ENCODE data around the gene PCNX1. TPM values are rescaled to one million over a fixed set of nuclear protein-coding genes. Genes with fewer than 3 reads are reported as not detected.

PCNX1 gene
- total and polyA plus RNA-seq, 2 of the 4 experiments (the other 2 are of a cell fraction) = 15.0 to 43.7 TPM

GRCh38 chr14:70886421-70887206, 20.6 kb upstream of the PCNX1 start:
- in situ Hi-C loops (cut with MboI; ENCODE audit: low sequenced_read_pairs) = no loop called here
- CTCF ChIA-PET = no interaction called here
- no peak for ATAC-seq (ENCODE audit: low read depth)

More at GRCh38 chr14:70886421-70887206, 20.6 kb upstream of the PCNX1 start:
- TF ChIP-seq POLR2A (IDR thresholded peaks at IDR 0.05; ENCODE audit: low read depth, low read length) (no peak), ELK1 (IDR thresholded peaks at IDR 0.05; ENCODE audit: borderline replicate concordance, low read depth, low read length) (no peak)
- Histone ChIP-seq H2AFZ (replicated peaks; ENCODE audit: low read length, poor library complexity) (no peak overlapping the region), H4K5ac (ENCODE audit: low read depth, low read length) (peak overlapping the region; percentile 25; the same call in 1 of the 2 replicates), H3K36me3 (ENCODE audit: control insufficient read depth, insufficient read depth, low read length) (no peaks in the 10 kb centered on the region), H3K18ac (ENCODE audit: low read depth, low read length) (peak overlapping the region; percentile 55; the same call in 1 of the 2 replicates), H3K9me1 (ENCODE audit: insufficient read depth, low read length) (no peaks in the 10 kb centered on the region), H3K14ac (replicated peaks; ENCODE audit: low read depth, low read length) (peak overlapping the region; percentile 36; the same call in 1 of the 2 replicates), H2BK5ac (ENCODE audit: low read depth, low read length, poor library complexity, severe bottlenecking) (peak overlapping the region; percentile 28), H3K9me3 (ENCODE audit: control insufficient read depth, insufficient read depth, low read length) (no peaks in the 10 kb centered on the region), H4K91ac (ENCODE audit: insufficient read depth, low read depth, low read length) (peak overlapping the region; percentile 33; the same call in 1 of the 2 replicates), H4K8ac (ENCODE audit: low read depth in 2 of 2, low read length in 2 of 2) (peak overlapping the region; percentile 2 to 26; a peak in 1 of 4 replicates), H3K56ac (ENCODE audit: extremely low read depth, insufficient read depth, low read length) (no peak overlapping the region), H3K79me1 (ENCODE audit: low read depth in 1 of 2, low read length in 2 of 2) (no peaks in the 10 kb centered on the region), H3K4me1 (ENCODE audit: control insufficient read depth, insufficient read depth, low read length) (peaks cover 13% of the 10 kb centered on the region), H3K4me2 (ENCODE audit: low read depth, low read length) (peak overlapping the region; percentile 61), H2AK9ac (replicated peaks; ENCODE audit: low read depth, low read length, poor library complexity) (no peak overlapping the region), H3K23ac (ENCODE audit: low read depth, low read length) (no peak overlapping the region; the same call in 1 of the 2 replicates), H3K27me3 (ENCODE audit: control insufficient read depth, insufficient read depth, low read length) (no peaks in the 10 kb centered on the region), H4K20me1 (ENCODE audit: insufficient read depth, low read length) (no peaks in the 10 kb centered on the region), H3K9ac (ENCODE audit: low read depth, low read length) (no peak overlapping the region), H3K4me3 (ENCODE audit: insufficient read depth, low read depth, low read length) (no peak overlapping the region), H3K27ac (ENCODE audit: insufficient read depth, low read length) (peak overlapping the region; percentile 65; the same call in 1 of the 2 replicates), H2BK120ac (ENCODE audit: low read depth, low read length) (peak overlapping the region; percentile 57), H2BK15ac (ENCODE audit: low read depth, low read length) (peak overlapping the region; percentile 13; the same call in 1 of the 3 replicates), H2BK20ac (ENCODE audit: low read depth, low read length) (peak overlapping the region; percentile 16; the same call in 1 of the 2 replicates), H3K4ac (ENCODE audit: low read depth, low read length) (peak overlapping the region; percentile 52), H2AK5ac (ENCODE audit: low read depth, low read length) (peak overlapping the region; percentile 86; the same call in 1 of the 2 replicates)
- dilution Hi-C loops (cut with HindIII; ENCODE audit: low sequenced_read_pairs, unreplicated experiment) (no loop called here), intact Hi-C loops (cut with micrococcal nuclease) (loop anchor here (5.0 kb wide), 1 partner anchor 174 kb away; no protein-coding TSS in a partner anchor)
- DNase-seq = no peak
- BruUV-seq (replicated peaks) = no TSS peak
- POLR2A ChIA-PET (ENCODE audit: unreplicated experiment) = no interaction called here
- WGBS, 2 experiments (ENCODE audit: extremely low coverage in 2 of 2, insufficient read length in 1 of 2) = 0% methylated on average over 1 of the region's 5 CpGs; no CpG with 5 or more reads in 1 of the 2 experiments
